Thoracic aorta (tissue), 2 donors: Measurements from ENCODE around the gene CIBAR2. TPM values are rescaled to one million over a fixed set of nuclear protein-coding genes. Genes with fewer than 3 reads are reported as not detected.

Experiments used
- ATAC-seq: fragments of 150-250 bp; one replicate; pipeline ENCODE4 v1.8.0; 2017; ENCODE audit warnings: low read depth; ENCODE audit not compliant: insufficient number of reproducible peaks, low FRiP score
- DNase-seq: peaks from one replicate; pipeline ENCODE4 v3.0.0-alpha.2; 2020; ENCODE audit warnings: low spot score
- H3K27ac ChIP-seq, 2 donors: fragments of 200-600 bp; sonication (generic); 1 replicate in 1 of 2; 2 replicates in 1 of 2; pipeline ENCODE4 v1.5.1; 2016; ENCODE audit warnings: mild to moderate bottlenecking in 2 of 2, moderate library complexity in 2 of 2
- H3K27me3 ChIP-seq: fragments of 200-600 bp; sonication (generic); replicated peaks from 2 replicates; pipeline ENCODE4 v1.6.0; 2016; ENCODE audit warnings: mild to moderate bottlenecking; ENCODE audit not compliant: insufficient read depth
- H3K36me3 ChIP-seq: fragments of 200-600 bp; sonication (generic); one replicate; pipeline ENCODE4 v1.5.1; 2016
- H3K4me1 ChIP-seq, 2 donors: fragments of 200-600 bp; sonication (generic); 1 replicate in 1 of 2; 2 replicates in 1 of 2; pipeline versions ENCODE4 v1.5.1 to v1.6.0; 2016; ENCODE audit warnings: low read depth in 2 of 2, mild to moderate bottlenecking in 1 of 2; ENCODE audit not compliant: control insufficient read depth in 1 of 2
- H3K4me3 ChIP-seq: fragments of 200-600 bp; sonication (generic); 2 replicates; pipeline ENCODE4 v1.5.1; 2016; ENCODE audit warnings: mild to moderate bottlenecking
- H3K9me3 ChIP-seq: fragments of 200-600 bp; sonication (generic); 2 replicates; pipeline ENCODE4 v1.5.1; 2016
- CTCF ChIP-seq: fragments of 200-600 bp; sonication (generic); IDR thresholded peaks from one replicate; pipeline ENCODE4 v1.5.1; 2019; ENCODE audit warnings: antibody characterized with exemption
- total RNA-seq, 2 donors: library from RNA; depleted of rRNA; stranded (reverse); fragments of >200 nt; gene quantifications; one replicate each; pipeline versions ENCODE4 v1.1.0 to v1.2.3, GENCODE V29; 2016

CIBAR2 gene
- total RNA-seq, 2 donors from 2014 or later = not detected

- TF ChIP-seq CTCF = no peak
- DNase-seq = no peak
- H3K9me3 ChIP-seq = no peaks in the 10 kb centered on the region
- peaks cover 10 to 25% of the 10 kb centered on the region in 2 donors for H3K4me1 ChIP-seq
- no peaks in the 10 kb centered on the region for H3K36me3 ChIP-seq
- no peaks in the 10 kb centered on the region for H3K27me3 ChIP-seq
- ATAC-seq = no peak
- no peak overlapping the region for H3K4me3 ChIP-seq
- no peak overlapping the region for H3K27ac ChIP-seq
These were observed 32.0 kb upstream of the CIBAR2 start for GRCh38 chr16:85144026-85144915.

GRCh38 chr16:85142771-85143211 is 30.5 kb upstream of the CIBAR2 start:
- TF ChIP-seq CTCF = no peak
- no peaks in the 10 kb centered on the region for H3K27me3 ChIP-seq
- no peaks in the 10 kb centered on the region for H3K36me3 ChIP-seq
- no peak for DNase-seq
- H3K27ac ChIP-seq = no peak overlapping the region
- no peak overlapping the region for H3K4me3 ChIP-seq
- no peak for ATAC-seq
- peaks cover 10 to 23% of the 10 kb centered on the region in 2 donors for H3K4me1 ChIP-seq
- H3K9me3 ChIP-seq = no peaks in the 10 kb centered on the region

DNA sequence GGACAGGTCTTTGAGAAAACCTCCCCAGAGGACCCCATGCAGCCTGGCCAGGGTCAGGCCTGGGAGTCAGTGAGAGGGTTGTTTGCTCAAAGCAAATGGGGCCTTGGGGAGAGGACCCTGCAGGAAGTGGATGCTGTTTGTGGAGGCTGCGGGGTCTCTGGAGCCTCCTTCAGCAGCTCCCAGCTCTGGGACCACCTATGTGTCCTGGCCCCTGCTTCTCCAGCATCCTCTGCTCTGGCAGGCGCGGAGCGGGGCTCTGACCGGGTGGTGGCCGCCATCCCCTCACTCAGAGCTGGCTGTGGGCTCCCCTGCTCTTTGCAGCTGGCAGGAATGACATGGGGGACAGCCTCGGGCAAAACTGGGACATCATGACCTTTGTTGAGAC is 29.8 kb upstream of the CIBAR2 start:
- H3K36me3 ChIP-seq = no peaks in the 10 kb centered on the region
- H3K9me3 ChIP-seq = no peaks in the 10 kb centered on the region
- no peak overlapping the region for H3K27ac ChIP-seq
- no peaks in the 10 kb centered on the region for H3K27me3 ChIP-seq
- no peak overlapping the region for H3K4me3 ChIP-seq
- no peak for TF ChIP-seq CTCF
- no peak for ATAC-seq
- H3K4me1 ChIP-seq = peaks cover 13 to 22% of the 10 kb centered on the region in 2 donors
- DNase-seq = no peak

GRCh38 chr16:85141491-85142128 is 29.3 kb upstream of the CIBAR2 start:
- Histone ChIP-seq H3K36me3 (no peaks in the 10 kb centered on the region), H3K4me1 (peaks cover 13 to 22% of the 10 kb centered on the region in 2 donors), H3K9me3 (no peaks in the 10 kb centered on the region), H3K4me3 (no peak overlapping the region), H3K27me3 (no peaks in the 10 kb centered on the region), H3K27ac (no peak overlapping the region)
- TF ChIP-seq CTCF = no peak
- no peak for ATAC-seq
- no peak for DNase-seq

GRCh38 chr16:85140455-85141012 is 28.3 kb upstream of the CIBAR2 start:
- no peak for DNase-seq
- Histone ChIP-seq H3K4me3 (no peak overlapping the region), H3K4me1 (peaks cover 12 to 23% of the 10 kb centered on the region in 2 donors), H3K36me3 (no peaks in the 10 kb centered on the region), H3K27ac (no peak overlapping the region), H3K9me3 (no peaks in the 10 kb centered on the region), H3K27me3 (no peaks in the 10 kb centered on the region)
- no peak for ATAC-seq
- TF ChIP-seq CTCF = no peak
